Stimulated activated naive CD8-positive, alpha-beta T cell treated with anti-CD3 and anti-CD28 coated beads, Interleukin-15, Interleukin-2, amounts not matched to agents 100 ng/mL and 50 ng/mL, for 24 hours (primary cell): ENCODE measurements around the gene SURF6.
A peak's percentile ranks its signal among the peaks of the same experiment; 100 is the strongest.
"Not testable (repeated sequence)": the region's sequence is repeated elsewhere in the genome, so short reads cannot be mapped to it uniquely, and the experiment has no call there.

Source experiments
- H3K27ac Mint-ChIP-seq: one replicate; pipeline ENCODE4 v1.8.0; 2021; ENCODE audit warnings: mild to moderate bottlenecking, mixed read lengths
- H3K27me3 Mint-ChIP-seq: one replicate; pipeline ENCODE4 v1.8.0; 2021; ENCODE audit warnings: mixed read lengths
- H3K36me3 Mint-ChIP-seq: one replicate; pipeline ENCODE4 v1.8.0; 2021; ENCODE audit warnings: low read depth, mixed read lengths
- H3K4me1 Mint-ChIP-seq: one replicate; pipeline ENCODE4 v1.8.0; 2021; ENCODE audit warnings: low read depth, mixed read lengths
- H3K4me3 Mint-ChIP-seq: one replicate; pipeline ENCODE4 v1.8.0; 2021; ENCODE audit warnings: mild to moderate bottlenecking, mixed read lengths
- H3K9me3 Mint-ChIP-seq: one replicate; pipeline ENCODE4 v1.8.0; 2021; ENCODE audit warnings: mixed read lengths

Gene SURF6

DNA sequence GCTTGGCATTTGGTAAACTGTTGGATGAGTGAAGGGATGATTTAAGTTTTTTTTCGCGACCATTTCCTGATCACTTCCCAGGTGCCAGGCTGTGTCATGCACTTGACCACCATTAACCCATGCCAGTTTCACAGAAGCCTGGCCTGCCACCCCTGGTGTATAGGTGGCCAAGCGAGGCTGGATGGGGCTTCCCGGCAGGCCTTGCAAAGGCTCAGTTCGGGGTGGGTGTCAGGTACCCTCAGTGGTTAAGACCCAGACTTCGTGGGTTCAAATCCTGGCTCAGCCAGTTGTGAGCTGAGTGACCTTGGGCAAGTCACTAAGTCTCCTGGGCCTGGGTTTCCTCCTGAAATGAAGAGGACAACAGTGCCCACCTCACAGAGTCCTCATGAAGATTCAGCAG is 9.6 kb upstream of the SURF6 start:
- Mint-ChIP-seq H3K9me3 (no peaks in the 10 kb centered on the region), H3K36me3 (peaks cover 77% of the 10 kb centered on the region), H3K4me1 (peaks cover 54% of the 10 kb centered on the region), H3K27ac (no peak overlapping the region), H3K4me3 (peak overlapping the region; percentile 97), H3K27me3 (no peaks in the 10 kb centered on the region)

DNA sequence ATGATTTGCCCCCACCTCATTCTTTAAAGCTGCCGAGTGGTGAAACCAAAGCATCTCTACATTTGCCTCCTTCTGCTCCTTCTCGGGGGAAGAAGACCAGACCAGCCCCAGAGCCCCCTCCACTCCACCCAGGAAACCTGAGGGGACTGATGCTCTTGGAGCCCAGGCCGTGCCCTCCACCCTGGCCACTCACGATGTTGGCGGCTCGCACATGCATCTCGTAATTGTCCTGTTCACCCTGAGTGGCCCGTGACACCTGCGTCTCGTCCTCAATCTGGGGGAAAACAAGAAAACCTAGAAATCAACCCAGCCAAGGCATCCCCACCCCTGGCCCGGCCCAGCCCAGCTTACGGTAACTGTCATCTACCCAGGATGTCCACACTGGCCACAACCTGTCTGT is 9.0 kb upstream of the SURF6 start:
- H3K27ac Mint-ChIP-seq, result no peak overlapping the region
- H3K4me1 Mint-ChIP-seq, result peaks cover 54% of the 10 kb centered on the region
- no peaks in the 10 kb centered on the region for H3K27me3 Mint-ChIP-seq
- no peaks in the 10 kb centered on the region for H3K9me3 Mint-ChIP-seq
- no peak overlapping the region for H3K4me3 Mint-ChIP-seq
- H3K36me3 Mint-ChIP-seq, result peaks cover 77% of the 10 kb centered on the region

DNA sequence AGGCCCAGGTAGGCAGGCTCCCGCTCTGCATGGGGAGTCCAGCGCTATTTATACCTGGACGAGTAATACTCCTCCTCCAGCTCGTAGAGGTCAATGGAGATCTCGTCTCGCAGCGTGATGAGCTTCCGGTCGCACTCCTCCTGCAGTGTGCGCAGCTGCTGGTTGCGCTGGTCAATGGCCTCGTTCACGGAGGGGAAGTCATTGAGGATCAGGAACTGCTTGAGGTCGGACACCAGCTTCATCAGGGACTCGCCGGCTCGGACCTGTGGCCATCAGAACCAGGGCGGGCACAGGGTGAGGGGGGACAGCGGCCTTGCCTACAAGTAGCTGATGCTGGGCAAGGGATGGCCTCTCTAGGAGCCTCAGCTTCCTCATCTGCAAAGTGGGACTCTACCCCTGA is 8.1 kb upstream of the SURF6 start:
- no peak overlapping the region for H3K27ac Mint-ChIP-seq
- H3K4me3 Mint-ChIP-seq, result no peak overlapping the region
- no peaks in the 10 kb centered on the region for H3K27me3 Mint-ChIP-seq
- peaks cover 54% of the 10 kb centered on the region for H3K4me1 Mint-ChIP-seq
- no peaks in the 10 kb centered on the region for H3K9me3 Mint-ChIP-seq
- H3K36me3 Mint-ChIP-seq, result peaks cover 77% of the 10 kb centered on the region

DNA sequence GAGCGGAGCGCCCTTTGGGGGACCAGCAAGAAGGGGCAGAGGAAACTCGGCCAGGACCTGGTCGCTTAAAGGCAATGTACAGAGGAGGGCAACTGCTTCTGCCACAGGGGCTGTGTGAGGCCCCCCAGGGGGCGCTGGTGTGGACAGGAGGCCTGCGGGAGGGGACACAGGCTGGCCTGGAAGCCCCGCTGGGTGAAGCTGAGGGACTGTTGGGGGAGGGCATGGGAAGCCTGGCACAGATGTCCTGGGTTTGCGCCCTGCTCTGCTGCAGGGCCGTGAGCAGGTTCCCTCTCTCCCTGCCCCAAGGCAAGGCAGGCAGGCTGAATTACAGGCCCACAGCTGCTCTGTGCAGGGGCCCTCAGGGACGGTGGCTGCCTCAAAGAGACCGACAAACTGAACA is 6.6 kb upstream of the SURF6 start:
- no peak overlapping the region for H3K27ac Mint-ChIP-seq
- peaks cover 54% of the 10 kb centered on the region for H3K4me1 Mint-ChIP-seq
- no peak overlapping the region for H3K4me3 Mint-ChIP-seq
- H3K27me3 Mint-ChIP-seq, result no peaks in the 10 kb centered on the region
- peaks cover 70% of the 10 kb centered on the region for H3K36me3 Mint-ChIP-seq
- no peaks in the 10 kb centered on the region for H3K9me3 Mint-ChIP-seq

DNA sequence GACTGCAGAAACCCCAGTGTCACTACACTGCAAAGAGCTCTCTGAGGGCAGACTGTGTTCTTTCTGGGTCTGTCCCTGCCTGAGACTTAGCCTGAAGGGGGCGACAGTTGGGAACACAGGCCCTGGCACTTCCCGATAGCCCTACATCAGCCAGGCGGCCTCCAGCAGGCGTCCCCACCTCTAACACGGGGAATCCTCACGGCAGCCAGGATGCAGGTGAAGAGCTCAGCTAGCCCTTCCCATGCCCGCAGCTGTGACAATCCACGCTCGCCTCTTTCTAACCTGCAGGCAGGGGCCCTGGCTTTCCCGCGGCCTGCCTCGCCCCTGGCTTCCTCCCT is 6.0 kb upstream of the SURF6 start:
- no peaks in the 10 kb centered on the region for H3K27me3 Mint-ChIP-seq
- H3K4me3 Mint-ChIP-seq, result no peak overlapping the region
- H3K36me3 Mint-ChIP-seq, result peaks cover 69% of the 10 kb centered on the region
- peaks cover 55% of the 10 kb centered on the region for H3K4me1 Mint-ChIP-seq
- H3K9me3 Mint-ChIP-seq, result no peaks in the 10 kb centered on the region
- no peak overlapping the region for H3K27ac Mint-ChIP-seq

DNA sequence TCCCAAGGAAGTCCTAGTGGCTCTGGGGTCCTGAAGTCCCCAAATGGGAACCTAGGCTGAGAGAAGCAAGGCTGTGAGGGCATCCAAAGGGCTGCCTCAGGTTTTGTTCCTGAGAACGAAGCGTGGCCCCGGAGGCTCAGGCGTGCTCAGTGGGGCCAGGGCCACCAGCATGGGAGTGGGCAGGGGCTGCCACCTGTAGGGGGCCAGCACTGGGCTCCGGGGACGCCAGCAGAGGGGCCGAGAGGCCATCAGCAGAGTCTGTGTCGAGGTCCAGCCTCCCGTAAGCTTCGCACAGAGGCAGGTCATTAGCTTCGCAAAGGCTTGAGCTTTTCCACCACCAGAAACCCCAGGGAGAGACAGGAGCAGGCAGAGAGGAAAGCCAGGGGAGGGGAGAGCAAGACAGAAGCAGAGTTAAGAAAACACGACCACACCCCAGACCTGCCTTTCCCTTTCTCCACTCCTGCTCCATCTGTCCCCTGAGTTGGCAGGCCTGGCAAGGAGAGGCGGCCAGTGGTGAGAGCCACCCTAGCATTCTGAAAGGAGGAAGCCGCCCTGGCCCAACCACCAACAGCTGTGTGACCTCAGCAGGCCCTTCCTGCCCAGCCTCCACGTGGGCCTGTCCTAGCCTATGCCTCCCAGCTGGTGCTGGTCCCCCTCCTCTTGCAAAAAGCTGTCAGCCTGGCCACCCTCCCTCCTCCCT is 5.5 kb upstream of the SURF6 start:
- no peaks in the 10 kb centered on the region for H3K9me3 Mint-ChIP-seq

DNA sequence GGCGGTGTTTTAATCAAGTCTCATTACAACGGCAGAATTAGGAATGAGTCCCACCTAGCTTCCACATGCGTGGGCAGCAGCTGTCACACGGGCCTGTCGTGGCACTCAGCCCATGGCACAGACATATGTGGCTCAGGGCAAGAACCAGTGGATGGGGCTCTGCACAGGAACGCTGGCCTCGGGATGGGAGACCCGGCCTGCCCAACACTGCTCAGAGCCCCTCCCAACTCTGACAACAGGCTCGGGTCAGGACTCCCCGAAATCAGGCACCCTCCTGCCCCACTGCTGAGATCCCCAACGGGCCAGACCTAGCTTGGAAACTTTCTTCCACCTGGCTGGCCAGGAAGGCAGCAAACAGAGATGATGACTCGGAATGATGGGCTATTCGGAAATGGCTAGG is 4.9 kb upstream of the SURF6 start:
- peaks cover 65% of the 10 kb centered on the region for H3K36me3 Mint-ChIP-seq
- H3K27ac Mint-ChIP-seq, result peak overlapping the region; percentile 34
- peaks cover 56% of the 10 kb centered on the region for H3K4me1 Mint-ChIP-seq
- H3K9me3 Mint-ChIP-seq, result no peaks in the 10 kb centered on the region
- no peaks in the 10 kb centered on the region for H3K27me3 Mint-ChIP-seq
- no peak overlapping the region for H3K4me3 Mint-ChIP-seq

More for the DNA sequence above, 5.5 kb upstream of the SURF6 start:
- peaks cover 65% of the 10 kb centered on the region for H3K36me3 Mint-ChIP-seq
- H3K27ac Mint-ChIP-seq, result no peak overlapping the region
- H3K4me3 Mint-ChIP-seq, result no peak overlapping the region
- H3K27me3 Mint-ChIP-seq, result no peaks in the 10 kb centered on the region
- peaks cover 55% of the 10 kb centered on the region for H3K4me1 Mint-ChIP-seq

DNA sequence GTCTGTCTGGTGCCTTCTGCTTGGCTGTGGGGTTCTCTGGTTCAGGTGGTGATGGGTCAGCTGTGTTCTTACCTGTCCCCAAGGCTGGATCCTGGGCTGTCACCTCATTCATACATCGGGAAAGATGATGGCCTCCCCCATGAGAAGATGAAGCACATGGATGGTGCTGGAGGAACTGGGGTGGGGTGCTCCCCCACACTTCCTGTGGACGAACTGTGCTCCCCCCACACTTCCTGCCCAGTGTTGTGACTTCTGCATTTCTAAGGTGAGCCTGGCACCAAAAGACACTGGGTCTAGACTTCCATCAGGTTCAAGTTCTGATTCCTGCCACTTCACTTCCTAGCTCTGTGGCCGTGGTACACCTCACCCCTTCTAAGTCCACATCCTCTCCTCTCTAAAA is 4.3 kb upstream of the SURF6 start:
- peaks cover 63% of the 10 kb centered on the region for H3K36me3 Mint-ChIP-seq
- no peaks in the 10 kb centered on the region for H3K27me3 Mint-ChIP-seq
- peak overlapping the region; percentile 34 for H3K27ac Mint-ChIP-seq
- H3K4me3 Mint-ChIP-seq, result no peak overlapping the region
- no peaks in the 10 kb centered on the region for H3K9me3 Mint-ChIP-seq
- H3K4me1 Mint-ChIP-seq, result peaks cover 60% of the 10 kb centered on the region

DNA sequence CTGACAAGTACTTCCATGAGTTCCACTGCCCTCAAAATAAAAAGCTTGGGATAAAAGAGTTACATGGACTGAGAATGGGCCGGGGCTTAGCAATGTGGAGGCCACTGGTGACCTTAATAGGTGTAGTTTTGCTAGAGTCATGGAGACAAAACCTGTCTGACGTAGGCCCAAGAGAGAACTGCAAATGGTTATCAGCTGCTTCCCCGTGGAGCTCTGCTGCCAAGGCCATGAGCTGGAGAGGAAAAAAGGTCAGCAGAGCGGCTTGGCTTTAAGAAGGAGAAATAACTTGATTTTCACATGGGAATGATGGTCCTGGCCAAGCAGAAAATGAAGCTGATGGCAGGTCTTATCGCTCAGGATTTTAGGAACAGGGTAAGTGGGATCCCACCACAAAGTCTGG is 3.7 kb upstream of the SURF6 start:
- no peaks in the 10 kb centered on the region for H3K9me3 Mint-ChIP-seq
- peaks cover 63% of the 10 kb centered on the region for H3K36me3 Mint-ChIP-seq
- H3K4me3 Mint-ChIP-seq, result peak overlapping the region; percentile 23
- H3K27ac Mint-ChIP-seq, result no peak overlapping the region
- H3K27me3 Mint-ChIP-seq, result no peaks in the 10 kb centered on the region
- H3K4me1 Mint-ChIP-seq, result peaks cover 65% of the 10 kb centered on the region

DNA sequence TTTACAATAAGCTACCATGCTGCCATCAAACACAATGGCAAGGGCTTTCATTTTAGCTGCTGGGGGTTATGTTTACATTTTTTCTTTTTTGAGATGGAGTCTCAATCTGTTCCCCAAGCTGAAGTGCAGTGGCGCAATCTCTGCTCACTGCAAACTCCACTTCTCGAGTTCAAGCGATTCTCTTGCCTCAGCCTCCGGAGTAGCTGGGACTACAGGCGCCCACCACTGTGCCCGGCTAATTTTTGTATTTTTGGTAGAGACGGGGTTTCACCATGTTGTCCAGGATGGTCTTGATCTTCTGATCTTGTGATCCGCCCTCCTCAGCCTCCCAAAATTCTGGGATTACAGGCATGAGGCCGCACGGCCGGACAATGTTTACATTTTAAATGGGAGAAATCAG is 1.1 kb downstream of the SURF6 start:
- peaks cover 57% of the 10 kb centered on the region for H3K4me1 Mint-ChIP-seq
- peak overlapping the region; percentile 94 for H3K27ac Mint-ChIP-seq
- not testable (repeated sequence) for H3K27me3 Mint-ChIP-seq, H3K9me3 Mint-ChIP-seq
- peaks cover 74% of the 10 kb centered on the region for H3K36me3 Mint-ChIP-seq
- peak overlapping the region; percentile 96 for H3K4me3 Mint-ChIP-seq

DNA sequence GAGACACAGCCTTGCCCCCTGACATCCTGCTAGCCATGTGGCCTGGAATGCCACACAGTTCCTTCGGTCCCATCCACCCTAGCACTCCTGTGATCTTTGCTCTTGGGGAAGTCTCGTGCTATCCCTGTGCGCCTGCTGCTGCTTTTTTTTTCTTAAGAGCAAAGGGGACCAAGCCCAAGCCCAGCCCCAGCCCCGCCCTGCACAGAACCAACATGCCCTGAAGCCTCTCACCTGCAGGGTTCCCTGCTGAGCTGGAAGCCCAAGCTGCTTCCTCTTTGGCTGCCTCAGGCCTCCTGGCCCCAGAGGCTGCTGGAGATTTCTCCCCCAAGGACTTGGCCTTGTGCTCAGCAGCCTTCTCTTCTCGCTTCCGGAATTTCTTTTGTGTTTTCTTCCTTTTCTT is 1.8 kb downstream of the SURF6 start:
- H3K9me3 Mint-ChIP-seq, result no peaks in the 10 kb centered on the region
- H3K27ac Mint-ChIP-seq, result peak overlapping the region; percentile 94
- H3K36me3 Mint-ChIP-seq, result peaks cover 70% of the 10 kb centered on the region
- peak overlapping the region; percentile 96 for H3K4me3 Mint-ChIP-seq
- no peaks in the 10 kb centered on the region for H3K27me3 Mint-ChIP-seq
- peaks cover 50% of the 10 kb centered on the region for H3K4me1 Mint-ChIP-seq

DNA sequence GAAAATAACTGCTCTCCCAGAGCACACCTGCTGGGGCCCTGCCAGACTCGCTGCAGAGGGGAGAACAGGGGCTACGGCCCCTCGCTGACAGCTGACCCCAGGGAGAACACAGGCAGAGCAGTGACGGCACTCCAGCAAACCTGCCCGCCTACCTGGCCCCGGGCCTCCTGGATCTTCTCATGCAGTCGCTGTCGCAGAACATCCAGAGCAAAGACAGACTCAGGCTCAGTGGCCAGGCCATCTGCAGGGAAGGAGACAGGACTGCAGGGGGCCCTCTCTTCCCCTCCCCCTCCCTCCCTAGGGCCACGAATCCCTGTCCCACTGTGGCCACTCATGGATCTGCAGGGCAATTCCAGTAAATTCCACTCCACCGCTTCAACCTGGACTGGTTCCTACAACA is 2.4 kb downstream of the SURF6 start:
- Mint-ChIP-seq H3K9me3 (no peaks in the 10 kb centered on the region), H3K27ac (peak overlapping the region; percentile 94), H3K4me3 (peak overlapping the region; percentile 96), H3K27me3 (no peaks in the 10 kb centered on the region), H3K36me3 (peaks cover 64% of the 10 kb centered on the region), H3K4me1 (peaks cover 44% of the 10 kb centered on the region)

DNA sequence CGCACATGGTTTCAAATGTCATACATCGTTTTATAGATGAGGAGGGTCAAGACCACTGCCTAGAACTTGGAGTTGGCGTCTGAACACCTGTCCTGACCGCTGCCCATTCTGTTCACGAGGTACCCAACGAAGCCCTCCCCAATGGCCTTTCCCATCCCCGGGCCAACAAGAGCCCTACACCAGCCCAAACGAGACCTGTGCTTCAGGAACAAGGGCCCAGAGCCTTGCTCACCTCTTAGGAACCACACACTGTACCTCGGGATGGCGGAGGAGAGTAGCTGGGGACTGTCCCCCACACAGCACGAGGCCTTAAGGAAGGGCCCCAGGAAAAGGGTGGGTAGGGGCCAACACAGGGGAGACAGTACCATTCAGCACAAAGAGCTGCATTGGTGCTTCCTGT is 3.0 kb downstream of the SURF6 start:
- peak overlapping the region; percentile 30 for H3K4me3 Mint-ChIP-seq
- H3K4me1 Mint-ChIP-seq, result peaks cover 43% of the 10 kb centered on the region
- H3K27me3 Mint-ChIP-seq, result no peaks in the 10 kb centered on the region
- peaks cover 64% of the 10 kb centered on the region for H3K36me3 Mint-ChIP-seq
- no peaks in the 10 kb centered on the region for H3K9me3 Mint-ChIP-seq
- no peak overlapping the region for H3K27ac Mint-ChIP-seq

DNA sequence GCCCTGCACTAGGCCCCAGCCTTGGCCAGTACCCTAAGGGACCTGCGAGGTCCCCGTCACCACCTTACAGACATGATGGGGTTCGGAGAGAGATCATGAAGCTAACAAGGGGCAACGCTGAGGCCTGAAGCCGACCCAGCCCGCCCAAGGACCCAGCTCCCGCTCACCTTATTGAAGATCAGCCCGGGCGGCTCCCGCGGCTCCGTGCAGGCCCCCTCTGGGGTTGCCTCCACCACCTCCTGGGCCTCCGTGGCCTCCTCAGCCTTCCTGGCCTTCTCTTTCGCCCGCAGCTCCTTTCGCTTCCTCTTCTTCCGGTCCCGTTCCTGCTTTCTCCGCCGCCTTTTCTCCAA is 3.6 kb downstream of the SURF6 start:
- H3K27ac Mint-ChIP-seq, result no peak overlapping the region
- H3K4me1 Mint-ChIP-seq, result peaks cover 39% of the 10 kb centered on the region
- peaks cover 64% of the 10 kb centered on the region for H3K36me3 Mint-ChIP-seq

DNA sequence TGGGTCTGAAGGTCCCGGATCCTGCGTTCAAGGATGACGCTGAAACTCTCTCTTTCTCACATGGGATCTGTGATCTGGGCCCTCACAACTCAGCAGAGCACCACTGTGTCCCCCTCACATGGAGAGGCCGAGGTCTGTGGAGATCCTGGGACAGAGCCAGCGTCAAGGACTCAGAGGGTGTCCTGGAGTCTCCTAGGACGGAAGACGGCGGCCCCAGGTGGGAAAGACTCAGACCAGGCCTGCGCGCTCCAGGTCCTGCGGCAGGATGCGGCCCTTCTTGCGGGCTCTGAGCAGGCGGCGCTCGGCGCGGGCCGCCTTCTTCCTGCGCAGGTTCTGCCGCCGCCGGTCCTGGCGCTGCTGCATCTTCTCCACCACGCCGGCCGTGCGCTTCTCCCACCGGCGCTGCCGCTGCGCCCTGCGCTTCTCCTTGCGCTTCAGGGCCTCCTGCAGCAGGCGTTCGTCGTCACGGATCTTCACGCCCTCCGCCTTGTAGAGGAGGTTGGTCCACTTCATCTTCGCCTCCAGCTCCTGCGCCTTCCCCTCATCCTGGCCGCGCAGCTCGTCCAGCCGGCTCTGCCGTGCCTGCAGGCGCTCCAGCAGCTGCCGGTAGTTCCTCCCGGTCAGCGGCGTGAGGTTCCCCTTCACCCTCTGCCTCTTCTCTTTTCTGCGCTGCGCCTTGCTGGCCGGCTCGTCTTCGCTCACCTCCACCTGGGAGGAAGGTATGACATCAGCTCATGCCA is 4.2 kb downstream of the SURF6 start:
- H3K9me3 Mint-ChIP-seq, result no peaks in the 10 kb centered on the region
- no peak overlapping the region for H3K4me3 Mint-ChIP-seq
- H3K27ac Mint-ChIP-seq, result no peak overlapping the region
- no peaks in the 10 kb centered on the region for H3K27me3 Mint-ChIP-seq
- peaks cover 34% of the 10 kb centered on the region for H3K4me1 Mint-ChIP-seq
- peaks cover 64% of the 10 kb centered on the region for H3K36me3 Mint-ChIP-seq

More for the DNA sequence above, 3.6 kb downstream of the SURF6 start:
- Mint-ChIP-seq H3K9me3 (no peaks in the 10 kb centered on the region), H3K27me3 (no peaks in the 10 kb centered on the region), H3K4me3 (no peak overlapping the region)

DNA sequence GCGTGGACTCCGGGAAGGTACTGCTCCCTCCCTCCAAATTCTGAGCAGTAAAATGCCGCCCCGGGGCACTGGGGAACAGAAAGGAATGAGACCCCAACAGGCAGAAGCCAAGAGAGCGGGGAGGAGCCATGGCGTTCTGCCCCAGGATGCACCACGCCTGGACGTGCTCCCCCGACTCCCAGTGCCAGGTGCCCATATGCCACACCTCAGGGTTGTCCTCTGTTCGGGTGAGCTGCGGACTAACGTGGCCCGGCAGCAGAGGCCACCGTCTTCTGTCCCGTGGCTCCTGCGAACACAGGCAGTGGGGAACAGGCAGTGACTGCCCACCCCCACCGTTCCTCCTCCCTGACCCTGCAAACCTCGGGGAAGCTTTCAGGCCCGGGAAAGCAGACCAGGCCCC is 4.8 kb downstream of the SURF6 start:
- Mint-ChIP-seq H3K4me1 (peaks cover 28% of the 10 kb centered on the region), H3K27me3 (no peaks in the 10 kb centered on the region), H3K4me3 (no peak overlapping the region), H3K9me3 (no peaks in the 10 kb centered on the region), H3K27ac (no peak overlapping the region), H3K36me3 (peaks cover 60% of the 10 kb centered on the region)
